Neural progenitor cell (in vitro differentiated cells): ENCODE data around the gene SLC35E4.

Experiments
- EZH2 ChIP-seq: fragments of 200-600 bp; sonication (generic); IDR thresholded peaks from 2 replicates; pipeline ENCODE4 v1.6.1; 2017; ENCODE audit warnings: antibody characterized with exemption, mild to moderate bottlenecking, moderate library complexity
- EZH2phosphoT487 ChIP-seq: fragments of 200-600 bp; sonication (generic); IDR thresholded peaks from 2 replicates; pipeline ENCODE4 v1.6.1; 2017; ENCODE audit warnings: antibody characterized with exemption
- TF ChIP-seq, protein P1 (sequence below): fragments of 200-600 bp; sonication (generic); IDR thresholded peaks from 2 replicates; pipeline ENCODE4 v1.5.1; 2017; ENCODE audit warnings: antibody characterized with exemption, mild to moderate bottlenecking

DNA sequence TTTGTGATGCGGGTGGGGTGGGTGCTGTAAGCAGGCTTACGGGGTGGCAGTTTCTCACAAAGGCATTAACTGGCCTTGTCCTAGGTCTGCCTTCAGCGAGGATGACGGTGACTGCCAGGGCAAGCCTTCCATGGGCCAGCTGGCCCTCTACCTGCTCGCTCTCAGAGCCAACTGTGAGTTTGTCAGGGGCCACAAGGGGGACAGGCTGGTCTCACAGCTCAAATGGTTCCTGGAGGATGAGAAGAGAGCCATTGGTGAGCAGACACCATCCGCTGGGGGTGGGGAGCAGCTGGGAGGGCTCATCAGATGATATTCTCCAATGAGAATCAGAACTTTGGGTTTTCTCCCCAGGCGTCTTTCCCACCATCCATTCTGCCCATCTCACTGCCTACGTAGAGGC, 22.8 kb upstream of the SLC35E4 start:
- no peak for TF ChIP-seq EZH2
- TF ChIP-seq, protein P1, sequence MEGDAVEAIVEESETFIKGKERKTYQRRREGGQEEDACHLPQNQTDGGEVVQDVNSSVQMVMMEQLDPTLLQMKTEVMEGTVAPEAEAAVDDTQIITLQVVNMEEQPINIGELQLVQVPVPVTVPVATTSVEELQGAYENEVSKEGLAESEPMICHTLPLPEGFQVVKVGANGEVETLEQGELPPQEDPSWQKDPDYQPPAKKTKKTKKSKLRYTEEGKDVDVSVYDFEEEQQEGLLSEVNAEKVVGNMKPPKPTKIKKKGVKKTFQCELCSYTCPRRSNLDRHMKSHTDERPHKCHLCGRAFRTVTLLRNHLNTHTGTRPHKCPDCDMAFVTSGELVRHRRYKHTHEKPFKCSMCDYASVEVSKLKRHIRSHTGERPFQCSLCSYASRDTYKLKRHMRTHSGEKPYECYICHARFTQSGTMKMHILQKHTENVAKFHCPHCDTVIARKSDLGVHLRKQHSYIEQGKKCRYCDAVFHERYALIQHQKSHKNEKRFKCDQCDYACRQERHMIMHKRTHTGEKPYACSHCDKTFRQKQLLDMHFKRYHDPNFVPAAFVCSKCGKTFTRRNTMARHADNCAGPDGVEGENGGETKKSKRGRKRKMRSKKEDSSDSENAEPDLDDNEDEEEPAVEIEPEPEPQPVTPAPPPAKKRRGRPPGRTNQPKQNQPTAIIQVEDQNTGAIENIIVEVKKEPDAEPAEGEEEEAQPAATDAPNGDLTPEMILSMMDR, result no peak
- no peak for TF ChIP-seq EZH2phosphoT487
